PC-3 (cell line): ENCODE results near the gene HOXA10. TPM values are rescaled to one million over a fixed set of nuclear protein-coding genes. Genes with fewer than 3 reads are reported as not detected.

Experiments used
- ATAC-seq: fragments of 200-7000 bp; cut with Tn5 transposase; 2 replicates; pipeline ENCODE4 v1.9.1; 2020; ENCODE audit warnings: mild to moderate bottlenecking, moderate library complexity
- BruUV-seq: library from RNA; stranded (reverse); fragments of 400-500 nt; replicated peaks from 2 replicates; lab custom pipeline; 2021; lab: Mats Ljungman, UMichigan
- CTCF ChIA-PET: fragments of 300-600 bp; sonication (Branson Sonifier 250); formaldehyde crosslinking; loops from one replicate; lab custom pipeline; 2022; ENCODE audit warnings: antibody characterized with exemption; lab: Charles Lee
- POLR2A ChIA-PET: fragments of 300-600 bp; sonication (Branson Sonifier 250); formaldehyde crosslinking; loops from one replicate; lab custom pipeline; 2022; ENCODE audit warnings: antibody characterized with exemption; ENCODE audit not compliant: unreplicated experiment; lab: Charles Lee
- DNase-seq: peaks from one replicate; pipeline ENCODE4 v3.0.0-alpha.2; 2015
- H2AFZ ChIP-seq: fragments of 300-600 bp; sonication (generic); 2 replicates; pipeline ENCODE4 v1.6.0; 2016; ENCODE audit warnings: antibody characterized with exemption, low read length
- H3F3A ChIP-seq: fragments of 300-600 bp; sonication (generic); one replicate; pipeline ENCODE4 v1.6.0; 2017; ENCODE audit warnings: antibody characterized with exemption, low read length, control low read depth, mild to moderate bottlenecking; ENCODE audit not compliant: unreplicated experiment
- H3K27ac ChIP-seq: fragments of 300-600 bp; sonication (generic); 2 replicates; pipeline ENCODE4 v1.5.1; 2016; ENCODE audit warnings: mild to moderate bottlenecking, low read length
- H3K27me3 ChIP-seq: fragments of 300-600 bp; sonication (generic); 2 replicates; pipeline ENCODE4 v1.6.1; 2016; ENCODE audit warnings: low read length, mixed read lengths
- H3K36me3 ChIP-seq: fragments of 300-600 bp; sonication (generic); 2 replicates; pipeline ENCODE4 v1.6.1; 2016; ENCODE audit warnings: low read depth, mixed run types, low read length, mixed read lengths
- H3K4me1 ChIP-seq: fragments of 300-600 bp; sonication (generic); 2 replicates; pipeline ENCODE4 v1.5.1; 2016; ENCODE audit warnings: low read length; ENCODE audit not compliant: insufficient read depth
- H3K4me2 ChIP-seq: fragments of 300-600 bp; sonication (generic); 2 replicates; pipeline ENCODE4 v1.6.0; 2016; ENCODE audit warnings: low read length
- H3K4me3 ChIP-seq: fragments of 300-600 bp; sonication (generic); 2 replicates; pipeline ENCODE4 v1.5.1; 2016; ENCODE audit warnings: mild to moderate bottlenecking, low read length, mixed read lengths
- H3K79me2 ChIP-seq: fragments of 300-600 bp; sonication (generic); 2 replicates; pipeline ENCODE4 v1.6.1; 2017; ENCODE audit warnings: low read length, mixed read lengths
- H3K9ac ChIP-seq: fragments of 300-600 bp; sonication (generic); 2 replicates; pipeline ENCODE4 v1.6.0; 2016; ENCODE audit warnings: mild to moderate bottlenecking, low read length
- H3K9me2 ChIP-seq: fragments of 300-600 bp; sonication (generic); replicated peaks from 2 replicates; pipeline ENCODE4 v1.6.1; 2016; ENCODE audit warnings: mixed run types, low read length, mixed read lengths
- H3K9me3 ChIP-seq: fragments of 300-600 bp; sonication (generic); 2 replicates; pipeline ENCODE4 v1.6.1; 2016; ENCODE audit warnings: low read length, mixed read lengths
- H4K20me1 ChIP-seq: fragments of 300-600 bp; sonication (generic); 2 replicates; pipeline ENCODE4 v1.6.1; 2016; ENCODE audit warnings: low read length, mixed read lengths
- CTCF ChIP-seq: fragments of 300-600 bp; sonication (generic); conservative IDR thresholded peaks from 2 replicates; pipeline ENCODE4 v1.5.1; 2017; ENCODE audit warnings: antibody characterized with exemption, low read depth, mild to moderate bottlenecking, low read length
- EZH2 ChIP-seq: fragments of 300-600 bp; sonication (generic); IDR thresholded peaks from one replicate; pipeline ENCODE4 v1.6.1; 2017; ENCODE audit warnings: antibody characterized with exemption, mild to moderate bottlenecking, low read length; ENCODE audit not compliant: unreplicated experiment
- EZH2phosphoT487 ChIP-seq: fragments of 300-600 bp; sonication (generic); IDR thresholded peaks from 2 replicates; pipeline ENCODE4 v1.6.1; 2018; ENCODE audit warnings: mild to moderate bottlenecking, antibody characterized with exemption, low read length, borderline replicate concordance
- intact Hi-C: fragments of 100-400 bp; cut with micrococcal nuclease; formaldehyde crosslinking; loops from 2 replicates; pipeline ENCODE4 v1.9.0; 2023
- microRNA-seq: library from miRNA; unstranded; fragments of <30 nt; microRNA quantifications from one replicate; pipeline ENCODE4 v1.1.0, GENCODE V29; 2020; ENCODE audit not compliant: unreplicated experiment
- total RNA-seq: library from RNA; depleted of rRNA; stranded (reverse); fragments of >200 nt; gene quantifications from 2 replicates; pipeline ENCODE4 v1.2.3, GENCODE V29; 2014; rRNA removed

HOXA10 gene
- total RNA-seq, 1 experiment from 2014 or later = 46.1 TPM

DNA sequence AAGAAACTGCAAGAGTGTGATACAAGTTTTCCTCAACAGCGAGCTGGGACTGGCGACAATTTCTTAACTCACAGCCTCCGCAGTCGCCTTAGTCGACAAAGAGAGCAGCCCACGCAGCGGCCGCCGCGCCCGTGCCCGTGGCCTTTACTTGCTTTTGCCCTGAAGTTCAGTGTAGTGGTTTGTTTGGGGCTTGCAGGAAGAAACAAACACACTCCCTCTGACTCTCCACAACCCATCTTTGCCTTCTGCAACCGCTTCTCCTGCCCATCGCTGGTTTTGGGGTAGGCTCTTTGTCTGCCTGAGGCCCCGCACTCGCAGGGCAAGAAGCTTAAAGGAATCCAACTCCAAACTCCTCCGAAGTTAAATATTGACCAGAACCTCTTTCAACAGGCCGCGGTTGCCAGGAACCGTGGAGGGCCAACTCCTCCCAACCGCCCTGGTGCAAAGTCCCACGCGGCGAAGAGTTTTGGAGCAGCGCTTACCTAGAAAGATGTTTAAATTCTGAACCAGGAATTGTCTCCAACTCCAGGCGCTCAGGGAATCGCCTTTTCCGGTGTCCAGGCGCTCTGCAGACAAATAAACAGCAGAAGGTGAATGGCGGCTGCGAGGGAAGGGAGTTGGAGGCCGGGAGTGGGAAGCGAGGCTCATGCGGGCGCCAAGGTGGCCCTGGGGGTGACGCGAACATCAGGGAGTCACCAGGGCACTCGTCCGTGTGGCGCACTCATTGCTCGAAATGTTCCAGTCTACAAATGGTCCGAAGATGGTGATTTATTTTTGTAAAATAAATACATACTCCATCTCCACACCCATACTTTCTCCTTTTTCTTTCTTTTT lies 51.8 kb downstream of the HOXA10 start:
- Histone ChIP-seq H3K27ac (no peak overlapping the region), H3K79me2 (peaks cover 24% of the 10 kb centered on the region; the same call in 1 of the 2 replicates), H3K4me3 (peak overlapping the region; percentile 45), H3K9ac (peak overlapping the region; percentile 51), H4K20me1 (no peaks in the 10 kb centered on the region), H3K9me3 (no peaks in the 10 kb centered on the region), H3K4me2 (peak overlapping the region; percentile 38), H2AFZ (0 out of 2 replicates have a peak overlapping the region, but pooled peaks have one; percentile 1), H3K27me3 (no peaks in the 10 kb centered on the region), H3K36me3 (no peaks in the 10 kb centered on the region; the same call in 1 of the 2 replicates), H3F3A (no peaks in the 10 kb centered on the region), H3K4me1 (no peaks in the 10 kb centered on the region), H3K9me2 (no peaks in the 10 kb centered on the region)
- POLR2A ChIA-PET = interaction anchor here (0.6 to 0.7 kb wide), 3 partner anchors 9 to 26 kb away, joined by 3 to 5 read pairs (median 4); no protein-coding TSS in a partner anchor
- TSS peak; percentile 36 for BruUV-seq
- TF ChIP-seq EZH2phosphoT487 = no peak
- TF ChIP-seq EZH2 = no peak
- no peak for TF ChIP-seq CTCF
- DNase-seq (no peak), ATAC-seq (peak; percentile 65)
- intact Hi-C loops = no loop called here
- CTCF ChIA-PET = no interaction called here

GRCh38 chr7:27121684-27122076 lies 52.4 kb downstream of the HOXA10 start:
- intact Hi-C loops = no loop called here
- no peak overlapping the region for H3K27ac ChIP-seq
- CTCF ChIA-PET = no interaction called here

More at GRCh38 chr7:27121684-27122076, 52.4 kb downstream of the HOXA10 start:
- Histone ChIP-seq H3K9me3 (no peaks in the 10 kb centered on the region), H3K27me3 (no peaks in the 10 kb centered on the region), H3K36me3 (no peaks in the 10 kb centered on the region; the same call in 1 of the 2 replicates), H3K4me1 (peaks cover 2% of the 10 kb centered on the region), H2AFZ (no peak overlapping the region), H3F3A (no peaks in the 10 kb centered on the region), H3K9me2 (no peaks in the 10 kb centered on the region), H3K79me2 (peaks cover 30% of the 10 kb centered on the region), H3K4me2 (peak overlapping the region; percentile 38), H3K4me3 (peak overlapping the region; percentile 45), H4K20me1 (no peaks in the 10 kb centered on the region), H3K9ac (peak overlapping the region; percentile 51)
- no TSS peak for BruUV-seq
- ATAC-seq (no peak), DNase-seq (no peak)
- TF ChIP-seq CTCF (no peak), EZH2phosphoT487 (no peak), EZH2 (no peak)
- POLR2A ChIA-PET = no interaction called here

Small RNA genes within 50 kb of the gene (microRNA-seq; reads per million reads assigned to microRNA genes)
- 8,614 reads per million, percentile 95 among the genes with 10 or more reads in this experiment for gene MIR196B

Other genes starting within 250 kb of the HOXA10 start
- 1.4 and 2.0 TPM in 2 replicates for gene HOXA1, start 78.3 kb downstream of the HOXA10 start, total RNA-seq
- gene HOXA2, start 71.6 kb downstream of the HOXA10 start, total RNA-seq = 0.07 and 1.8 TPM in 2 replicates
- gene HOXA4, start 43.6 kb downstream of the HOXA10 start, total RNA-seq = 2.3 and 5.1 TPM in 2 replicates
- 7.0 and 7.5 TPM in 2 replicates for gene HOXA5, start 30.6 kb downstream of the HOXA10 start, total RNA-seq
- gene HOXA6, start 26.5 kb downstream of the HOXA10 start, total RNA-seq = 6.9 and 8.3 TPM in 2 replicates
- 4.5 and 13.8 TPM in 2 replicates for gene HOXA3, start 21.7 kb downstream of the HOXA10 start, total RNA-seq
- gene HOXA7, start 17.6 kb downstream of the HOXA10 start, total RNA-seq = 2.6 and 2.8 TPM in 2 replicates
- gene HOXA9, start 8.8 kb downstream of the HOXA10 start, total RNA-seq = 69.0 and 85.3 TPM in 2 replicates
- 26.6 and 31.4 TPM in 2 replicates for gene HOXA11, start 10.9 kb upstream of the HOXA10 start, total RNA-seq
- 12.1 and 14.9 TPM in 2 replicates for gene HOXA13, start 25.8 kb upstream of the HOXA10 start, total RNA-seq
- 0.33 and 0.35 TPM in 2 replicates for gene EVX1, start 68.5 kb upstream of the HOXA10 start, total RNA-seq